SK-N-SH (cell line): ENCODE measurements around the gene CISH. TPM values are rescaled to one million over a fixed set of nuclear protein-coding genes. Genes with fewer than 3 reads are reported as not detected.

Experiments
- CTCF ChIA-PET: fragments of 300-600, 350-600 bp; formaldehyde crosslinking; extraction: SDS; loops from one replicate; lab custom pipeline; 2021; lab: Yijun Ruan, JAX
- POLR2A ChIA-PET: fragments of 350-600 bp; sonication (Branson Sonifier 250); formaldehyde crosslinking; extraction: SDS; loops from one replicate; lab custom pipeline; 2020; ENCODE audit warnings: antibody characterized with exemption, inconsistent platforms; lab: Yijun Ruan, JAX
- DNase-seq: peaks from one replicate; pipeline ENCODE4 v3.0.0; 2012
- H2AFZ ChIP-seq: fragments of 200-600 bp; sonication (generic); 2 replicates; pipeline ENCODE4 v1.8.1; 2016; ENCODE audit warnings: antibody characterized with exemption, mild to moderate bottlenecking, low read depth
- H3F3A ChIP-seq: fragments of 200-600 bp; sonication (generic); replicated peaks from 2 replicates; pipeline ENCODE3; 2016; ENCODE audit warnings: antibody characterized with exemption, mild to moderate bottlenecking; ENCODE audit not compliant: insufficient read depth
- H3K27ac ChIP-seq, 2 experiments: fragments of 200-500 bp in 1 of 2; fragments of 200-600 bp in 1 of 2; sonication (Bioruptor generic) in 1 of 2; sonication (generic), shearing (Covaris generic) in 1 of 2; 2 replicates each; pipeline versions ENCODE4 v1.5.1 to v1.6.1; 2014 to 2016; ENCODE audit warnings: low read depth in 2 of 2, inconsistent platforms in 1 of 2, low read length in 1 of 2, mild to moderate bottlenecking in 1 of 2, mixed read lengths in 1 of 2
- H3K27me3 ChIP-seq: fragments of 200-600 bp; sonication (generic), shearing (Covaris generic); 2 replicates; pipeline ENCODE4 v1.6.1; 2016; ENCODE audit warnings: mixed run types; ENCODE audit not compliant: insufficient read depth
- H3K36me3 ChIP-seq, 2 experiments: fragments of 200-500 bp in 1 of 2; fragments of 200-600 bp in 1 of 2; sonication (Bioruptor generic) in 1 of 2; sonication (generic) in 1 of 2; replicated peaks in 1 of 2; 2 replicates each; pipeline versions ENCODE3 to v1.5.1; 2014 to 2016; ENCODE audit warnings: low read length in 1 of 2, mild to moderate bottlenecking in 1 of 2; ENCODE audit not compliant: insufficient read depth in 2 of 2, control insufficient read depth in 1 of 2
- H3K4me1 ChIP-seq, 2 experiments: fragments of 200-500 bp in 1 of 2; fragments of 200-600 bp in 1 of 2; sonication (Bioruptor generic) in 1 of 2; sonication (generic), shearing (Covaris generic) in 1 of 2; 2 replicates each; pipeline versions ENCODE4 v1.5.1 to v1.6.1; 2014 to 2016; ENCODE audit warnings: low read depth in 1 of 2, low read length in 1 of 2, mixed run types in 1 of 2; ENCODE audit not compliant: insufficient read depth in 2 of 2, control insufficient read depth in 1 of 2
- H3K4me2 ChIP-seq: fragments of 200-600 bp; sonication (generic), shearing (Covaris generic); 2 replicates; pipeline ENCODE4 v1.6.1; 2017; ENCODE audit warnings: mixed run types
- H3K4me3 ChIP-seq, 2 experiments: fragments of 200-500 bp in 1 of 2; fragments of 200-600 bp in 1 of 2; sonication (Bioruptor generic) in 1 of 2; sonication (generic), shearing (Covaris generic) in 1 of 2; 2 replicates each; pipeline versions ENCODE4 v1.5.1 to v1.8.1; 2014 to 2016; ENCODE audit warnings: low read depth in 2 of 2, inconsistent platforms in 1 of 2, low read length in 1 of 2, mild to moderate bottlenecking in 1 of 2, mixed read lengths in 1 of 2, moderate library complexity in 1 of 2
- H3K79me2 ChIP-seq: fragments of 200-600 bp; sonication (generic); 2 replicates; pipeline ENCODE4 v1.8.1; 2017; ENCODE audit warnings: mild to moderate bottlenecking; ENCODE audit not compliant: insufficient read depth
- H3K9ac ChIP-seq: fragments of 200-600 bp; sonication (generic); 2 replicates; pipeline ENCODE4 v1.6.1; 2017; ENCODE audit warnings: mixed run types
- H3K9me2 ChIP-seq: fragments of 200-600 bp; sonication (generic); 2 replicates; pipeline ENCODE4 v1.6.1; 2017; ENCODE audit warnings: mixed run types
- H3K9me3 ChIP-seq: fragments of 200-600 bp; sonication (generic); 2 replicates; pipeline ENCODE4 v1.6.1; 2017; ENCODE audit warnings: mixed run types, mild to moderate bottlenecking, moderate library complexity
- H4K20me1 ChIP-seq: fragments of 200-600 bp; sonication (generic); 2 replicates; pipeline ENCODE4 v1.6.1; 2017; ENCODE audit warnings: mild to moderate bottlenecking, mixed run types; ENCODE audit not compliant: insufficient read depth
- FOXJ3 ChIP-seq: sonication (generic); formaldehyde crosslinking; IDR thresholded peaks from 2 replicates; pipeline ENCODE4 v1.5.1; 2020; ENCODE audit warnings: mild to moderate bottlenecking, missing genetic modification reagents
- IRF3 ChIP-seq: fragments of 150-350 bp; IDR thresholded peaks from 2 replicates; pipeline ENCODE4 v1.6.1; 2016; ENCODE audit warnings: mild to moderate bottlenecking, low read depth, low read length
- MAX ChIP-seq: IDR thresholded peaks from 2 replicates; pipeline ENCODE4 v1.4.0; 2012; ENCODE audit warnings: low read depth
- MEF2A ChIP-seq: IDR thresholded peaks from 2 replicates; pipeline ENCODE4 v1.4.0; 2012; ENCODE audit warnings: low read depth, borderline replicate concordance
- NFIC ChIP-seq: IDR thresholded peaks from 2 replicates; pipeline ENCODE4 v1.4.0; 2012; ENCODE audit warnings: borderline replicate concordance
- RAD21 ChIP-seq: IDR thresholded peaks from 2 replicates; pipeline ENCODE4 v1.6.1; 2012; ENCODE audit warnings: mild to moderate bottlenecking, low read length
- RXRA ChIP-seq: IDR thresholded peaks from 2 replicates; pipeline ENCODE4 v1.4.0; 2012; ENCODE audit warnings: low read depth, mild to moderate bottlenecking, borderline replicate concordance
- SIN3A ChIP-seq: IDR thresholded peaks from 2 replicates; pipeline ENCODE4 v1.6.1; 2012; ENCODE audit warnings: low read depth, mild to moderate bottlenecking, low read length, moderate library complexity, borderline replicate concordance
- SMC3 ChIP-seq: IDR thresholded peaks from 2 replicates; pipeline ENCODE4 v1.6.1; 2012; ENCODE audit warnings: low read depth, low read length, improper control_type of control experiment
- TAF1 ChIP-seq: IDR thresholded peaks from 2 replicates; pipeline ENCODE4 v1.6.1; 2012; ENCODE audit warnings: low read depth, mild to moderate bottlenecking, low read length, moderate library complexity, borderline replicate concordance
- TEAD4 ChIP-seq: IDR thresholded peaks from 2 replicates; pipeline ENCODE4 v1.4.0; 2012; ENCODE audit warnings: mild to moderate bottlenecking, borderline replicate concordance; ENCODE audit not compliant: insufficient read depth
- WGBS: methylation state at CpG from one replicate; pipeline ENCODE4 v1.1.6; 2017; ENCODE audit warnings: low lambda C conversion rate; 5-methylcytosine and 5-hydroxymethylcytosine counted together
- polyA plus RNA-seq, 3 experiments: library from polyadenylated mRNA; depleted of rRNA; stranded (reverse); fragments of >200 nt; gene quantifications; 2 replicates each; pipeline ENCODE4 v1.2.3, GENCODE V29; 2012
- TF ChIP-seq, protein P1 (sequence below): fragments of 200-600 bp; sonication (generic); IDR thresholded peaks from 2 replicates; pipeline ENCODE4 v1.6.1; 2017; ENCODE audit warnings: antibody characterized with exemption, mild to moderate bottlenecking, moderate library complexity

The CISH gene
- polyA plus RNA-seq, 1 of the 3 experiments (the other 2 are of a cell fraction), result 2.6 TPM

- no peak for TF ChIP-seq FOXJ3 (CRISPR knock-in tag)
- TF ChIP-seq IRF3, result no peak
- TF ChIP-seq NFIC, result no peak
- no peak for TF ChIP-seq TEAD4
- TF ChIP-seq MAX, result no peak
- TF ChIP-seq MEF2A, result no peak
These were observed 42.5 kb upstream of the CISH start (continued) for GRCh38 chr3:50653937-50654595.

- no peak overlapping the region for H3K4me2 ChIP-seq
- no peaks in the 10 kb centered on the region for H3F3A ChIP-seq
- no peaks in the 10 kb centered on the region for H4K20me1 ChIP-seq
- no peak for TF ChIP-seq FOXJ3 (CRISPR knock-in tag)
- TF ChIP-seq RAD21, result peak; percentile 58
- TF ChIP-seq TAF1, result no peak
- TF ChIP-seq SMC3, result peak; percentile 51
- TF ChIP-seq, protein P1, sequence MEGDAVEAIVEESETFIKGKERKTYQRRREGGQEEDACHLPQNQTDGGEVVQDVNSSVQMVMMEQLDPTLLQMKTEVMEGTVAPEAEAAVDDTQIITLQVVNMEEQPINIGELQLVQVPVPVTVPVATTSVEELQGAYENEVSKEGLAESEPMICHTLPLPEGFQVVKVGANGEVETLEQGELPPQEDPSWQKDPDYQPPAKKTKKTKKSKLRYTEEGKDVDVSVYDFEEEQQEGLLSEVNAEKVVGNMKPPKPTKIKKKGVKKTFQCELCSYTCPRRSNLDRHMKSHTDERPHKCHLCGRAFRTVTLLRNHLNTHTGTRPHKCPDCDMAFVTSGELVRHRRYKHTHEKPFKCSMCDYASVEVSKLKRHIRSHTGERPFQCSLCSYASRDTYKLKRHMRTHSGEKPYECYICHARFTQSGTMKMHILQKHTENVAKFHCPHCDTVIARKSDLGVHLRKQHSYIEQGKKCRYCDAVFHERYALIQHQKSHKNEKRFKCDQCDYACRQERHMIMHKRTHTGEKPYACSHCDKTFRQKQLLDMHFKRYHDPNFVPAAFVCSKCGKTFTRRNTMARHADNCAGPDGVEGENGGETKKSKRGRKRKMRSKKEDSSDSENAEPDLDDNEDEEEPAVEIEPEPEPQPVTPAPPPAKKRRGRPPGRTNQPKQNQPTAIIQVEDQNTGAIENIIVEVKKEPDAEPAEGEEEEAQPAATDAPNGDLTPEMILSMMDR, result peak; percentile 49
- no peak for TF ChIP-seq SIN3A
- TF ChIP-seq RXRA, result no peak
- no peak overlapping the region for H3K9ac ChIP-seq
- no peak overlapping the region for H3K27ac ChIP-seq
- no peaks in the 10 kb centered on the region for H3K9me2 ChIP-seq
- WGBS, result 75% methylated on average over 2 of the region's 2 CpGs
- peak; percentile 45 for DNase-seq
- no peaks in the 10 kb centered on the region for H3K36me3 ChIP-seq
- peaks cover 0 to 31% of the 10 kb centered on the region in 2 experiments; a peak in 1 of 4 replicates for H3K4me1 ChIP-seq
- ChIA-PET CTCF (interaction anchor here (0.6 to 13.2 kb wide), 18 partner anchors 9 to 719 kb away, joined by 3 to 171 read pairs (median 4); partner anchors contain the start of genes C3orf18, DOCK3, HEMK1 and MAPKAPK3), POLR2A (interaction anchor here (1.4 kb wide), 1 partner anchor 36 kb away, joined by 3 read pairs; no protein-coding TSS in a partner anchor)
- H3K27me3 ChIP-seq, result no peaks in the 10 kb centered on the region
- H3K9me3 ChIP-seq, result no peaks in the 10 kb centered on the region
- no peak overlapping the region for H2AFZ ChIP-seq
- no peak overlapping the region for H3K4me3 ChIP-seq
- no peaks in the 10 kb centered on the region for H3K79me2 ChIP-seq
These were observed 41.1 kb upstream of the CISH start for GRCh38 chr3:50652709-50653108.
